ENCODE results near the gene TNIK.

Gene TNIK

DNA sequence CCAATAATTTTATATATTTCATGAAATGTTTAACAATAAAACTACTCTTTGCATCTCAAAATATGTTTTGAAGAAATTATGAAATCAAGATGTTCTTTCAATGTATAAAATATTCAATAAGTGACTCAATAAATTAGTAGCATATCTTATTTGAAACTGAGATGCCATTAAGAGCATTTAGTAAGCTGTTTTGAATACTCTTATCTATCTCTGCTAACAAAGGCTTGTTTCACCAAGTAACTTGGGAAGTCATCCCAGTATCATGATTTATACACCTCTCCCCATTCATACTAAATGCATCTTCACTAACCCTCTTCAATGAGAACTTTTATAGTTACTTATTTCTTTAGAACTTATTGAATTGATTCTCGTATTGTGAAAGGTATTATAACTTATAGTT lies 43.1 kb downstream of the TNIK start:
- Histone ChIP-seq H3F3A (ENCODE audit: low read depth) (no peaks in the 10 kb centered on the region), H3K4me3 (ENCODE audit: low read length, poor library complexity, severe bottlenecking) (no peak overlapping the region), H3K79me2 (ENCODE audit: insufficient read depth, low read length) (peaks cover 96% of the 10 kb centered on the region), H3K9me2 (replicated peaks; ENCODE audit: low read depth, low read length) (no peaks in the 10 kb centered on the region), H3K9me3 (ENCODE audit: insufficient read depth, low read depth, low read length) (no peaks in the 10 kb centered on the region), H3K9ac (ENCODE audit: low read depth, low read length, poor library complexity, severe bottlenecking) (no peak overlapping the region), H3K36me3 (ENCODE audit: insufficient read depth, low read length) (no peaks in the 10 kb centered on the region), H4K20me1 (ENCODE audit: insufficient read depth, low read length, poor library complexity, severe bottlenecking) (no peaks in the 10 kb centered on the region), H3K27me3 (ENCODE audit: insufficient read depth, low read length, poor library complexity, severe bottlenecking) (no peaks in the 10 kb centered on the region), H3K4me1 (ENCODE audit: insufficient read depth, low read length, poor library complexity, severe bottlenecking) (no peaks in the 10 kb centered on the region), H2AFZ (ENCODE audit: low read length) (no peak overlapping the region), H3K4me2 (ENCODE audit: low read depth, low read length, poor library complexity, severe bottlenecking) (no peak overlapping the region)
- TF ChIP-seq EZH2phosphoT487 (IDR thresholded peaks at IDR 0.05; ENCODE audit: borderline replicate concordance) (no peak), CTCF (conservative IDR thresholded peaks at IDR 0.05; ENCODE audit: low read length) (no peak)

GRCh38 chr3:171416666-171417065 lies 43.5 kb downstream of the TNIK start:
- TF ChIP-seq EZH2phosphoT487 (IDR thresholded peaks at IDR 0.05; ENCODE audit: borderline replicate concordance) (no peak), CTCF (conservative IDR thresholded peaks at IDR 0.05; ENCODE audit: low read length) (no peak)
- H3K9me2 ChIP-seq (replicated peaks; ENCODE audit: low read depth, low read length): no peaks in the 10 kb centered on the region
- no peak overlapping the region for H3K4me3 ChIP-seq (ENCODE audit: low read length, poor library complexity, severe bottlenecking)
- no peaks in the 10 kb centered on the region for H3F3A ChIP-seq (ENCODE audit: low read depth)
- no peaks in the 10 kb centered on the region for H4K20me1 ChIP-seq (ENCODE audit: insufficient read depth, low read length, poor library complexity, severe bottlenecking)
- H3K27me3 ChIP-seq (ENCODE audit: insufficient read depth, low read length, poor library complexity, severe bottlenecking): no peaks in the 10 kb centered on the region
- H3K79me2 ChIP-seq (ENCODE audit: insufficient read depth, low read length): peaks cover 96% of the 10 kb centered on the region
- no peaks in the 10 kb centered on the region for H3K4me1 ChIP-seq (ENCODE audit: insufficient read depth, low read length, poor library complexity, severe bottlenecking)
- H3K9me3 ChIP-seq (ENCODE audit: insufficient read depth, low read depth, low read length): no peaks in the 10 kb centered on the region
- no peak overlapping the region for H3K9ac ChIP-seq (ENCODE audit: low read depth, low read length, poor library complexity, severe bottlenecking)
- no peak overlapping the region for H3K4me2 ChIP-seq (ENCODE audit: low read depth, low read length, poor library complexity, severe bottlenecking)
- H3K36me3 ChIP-seq (ENCODE audit: insufficient read depth, low read length): no peaks in the 10 kb centered on the region
- no peak overlapping the region for H2AFZ ChIP-seq (ENCODE audit: low read length)

DNA sequence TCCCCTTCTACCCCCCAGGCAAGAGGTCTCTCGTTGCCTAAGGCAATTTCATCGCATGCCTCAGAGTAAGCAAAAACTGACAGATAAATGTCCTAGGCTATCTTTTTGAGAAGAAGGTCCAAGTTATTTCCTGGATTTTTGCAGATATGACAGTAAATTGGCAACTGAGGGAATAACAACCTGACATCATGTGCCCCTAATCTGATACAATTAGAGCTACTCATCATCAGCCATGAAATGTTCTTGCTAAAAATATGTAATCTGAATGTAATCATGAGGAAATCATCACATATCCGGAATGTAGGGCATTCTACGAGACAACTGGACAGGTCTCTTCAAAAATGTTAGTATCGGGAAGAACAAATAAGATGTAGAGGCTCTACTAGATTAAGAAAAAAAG lies 44.1 kb downstream of the TNIK start:
- H4K20me1 ChIP-seq (ENCODE audit: insufficient read depth, low read length, poor library complexity, severe bottlenecking): no peaks in the 10 kb centered on the region
- no peaks in the 10 kb centered on the region for H3K9me2 ChIP-seq (replicated peaks; ENCODE audit: low read depth, low read length)
- H3K4me1 ChIP-seq (ENCODE audit: insufficient read depth, low read length, poor library complexity, severe bottlenecking): no peaks in the 10 kb centered on the region
- no peak overlapping the region for H3K9ac ChIP-seq (ENCODE audit: low read depth, low read length, poor library complexity, severe bottlenecking)
- no peaks in the 10 kb centered on the region for H3F3A ChIP-seq (ENCODE audit: low read depth)
- TF ChIP-seq CTCF (conservative IDR thresholded peaks at IDR 0.05; ENCODE audit: low read length): no peak
- TF ChIP-seq EZH2phosphoT487 (IDR thresholded peaks at IDR 0.05; ENCODE audit: borderline replicate concordance): no peak
- no peak overlapping the region for H2AFZ ChIP-seq (ENCODE audit: low read length)
- no peak overlapping the region for H3K4me3 ChIP-seq (ENCODE audit: low read length, poor library complexity, severe bottlenecking)
- no peaks in the 10 kb centered on the region for H3K27me3 ChIP-seq (ENCODE audit: insufficient read depth, low read length, poor library complexity, severe bottlenecking)
- peaks cover 96% of the 10 kb centered on the region for H3K79me2 ChIP-seq (ENCODE audit: insufficient read depth, low read length)
- no peak overlapping the region for H3K4me2 ChIP-seq (ENCODE audit: low read depth, low read length, poor library complexity, severe bottlenecking)
- H3K36me3 ChIP-seq (ENCODE audit: insufficient read depth, low read length): no peaks in the 10 kb centered on the region
- H3K9me3 ChIP-seq (ENCODE audit: insufficient read depth, low read depth, low read length): no peaks in the 10 kb centered on the region

Measured in Loucy (cell line).